ENCODE data around the gene CNGA3. TPM values are rescaled to one million over a fixed set of nuclear protein-coding genes. Genes with fewer than 3 reads are reported as not detected.

CNGA3 gene
- total RNA-seq, 3 donors from 2014 or later (not counting 1 experiment from before 2014, with no cell fraction given) = not detected

DNA sequence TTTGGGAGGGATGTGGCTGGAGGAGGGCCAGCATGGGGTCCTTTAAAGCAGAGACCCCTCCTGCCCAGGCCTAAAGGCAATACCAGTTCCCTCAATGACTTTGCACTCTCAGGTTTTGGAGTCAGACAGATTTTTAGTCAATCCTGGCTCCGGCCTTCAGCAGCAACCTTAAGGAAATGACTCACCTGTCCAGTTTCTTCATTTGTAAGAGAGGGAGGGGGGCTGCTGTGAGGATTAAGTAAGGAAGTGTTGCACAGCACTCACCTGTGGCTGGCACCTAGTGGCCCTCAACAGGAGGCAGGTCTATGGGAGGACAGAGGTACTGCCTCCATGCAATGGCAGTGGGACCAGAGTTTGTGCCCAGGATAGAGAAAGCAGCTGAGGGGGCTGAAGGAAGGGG, 13.7 kb downstream of the CNGA3 start:
- Histone ChIP-seq H3K4me3 (ENCODE audit: low read length) (no peak overlapping the region), H3K4me1 (ENCODE audit: control insufficient read depth, insufficient read depth, low read length) (no peaks in the 10 kb centered on the region), H3K36me3 (ENCODE audit: control insufficient read depth, insufficient read depth, low read length) (no peaks in the 10 kb centered on the region), H3K27me3 (ENCODE audit: control insufficient read depth, insufficient read depth, low read length) (no peaks in the 10 kb centered on the region), H3K9me3 (ENCODE audit: control insufficient read depth, insufficient read depth, low read length) (no peaks in the 10 kb centered on the region), H3K27ac (ENCODE audit: low read length) (no peak overlapping the region)
- H3K9me3 Mint-ChIP-seq = no peaks in the 10 kb centered on the region
- H3K27ac Mint-ChIP-seq = no peak overlapping the region
- TF ChIP-seq, protein P1, sequence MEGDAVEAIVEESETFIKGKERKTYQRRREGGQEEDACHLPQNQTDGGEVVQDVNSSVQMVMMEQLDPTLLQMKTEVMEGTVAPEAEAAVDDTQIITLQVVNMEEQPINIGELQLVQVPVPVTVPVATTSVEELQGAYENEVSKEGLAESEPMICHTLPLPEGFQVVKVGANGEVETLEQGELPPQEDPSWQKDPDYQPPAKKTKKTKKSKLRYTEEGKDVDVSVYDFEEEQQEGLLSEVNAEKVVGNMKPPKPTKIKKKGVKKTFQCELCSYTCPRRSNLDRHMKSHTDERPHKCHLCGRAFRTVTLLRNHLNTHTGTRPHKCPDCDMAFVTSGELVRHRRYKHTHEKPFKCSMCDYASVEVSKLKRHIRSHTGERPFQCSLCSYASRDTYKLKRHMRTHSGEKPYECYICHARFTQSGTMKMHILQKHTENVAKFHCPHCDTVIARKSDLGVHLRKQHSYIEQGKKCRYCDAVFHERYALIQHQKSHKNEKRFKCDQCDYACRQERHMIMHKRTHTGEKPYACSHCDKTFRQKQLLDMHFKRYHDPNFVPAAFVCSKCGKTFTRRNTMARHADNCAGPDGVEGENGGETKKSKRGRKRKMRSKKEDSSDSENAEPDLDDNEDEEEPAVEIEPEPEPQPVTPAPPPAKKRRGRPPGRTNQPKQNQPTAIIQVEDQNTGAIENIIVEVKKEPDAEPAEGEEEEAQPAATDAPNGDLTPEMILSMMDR (IDR thresholded peaks at IDR 0.05) = no peak
- H3K36me3 Mint-ChIP-seq = no peaks in the 10 kb centered on the region
- H3K4me1 Mint-ChIP-seq = no peaks in the 10 kb centered on the region
- WGBS (ENCODE audit: insufficient coverage) = 83% methylated on average over 1 of the region's 1 CpG
- peaks cover 5 to 16% of the 10 kb centered on the region in 2 donors for H3K27me3 Mint-ChIP-seq (ENCODE audit: low read depth in 2 of 2)
- DNase-seq = no peak
- H3K4me3 Mint-ChIP-seq = no peak overlapping the region
- ATAC-seq = no peak
- intact Hi-C loops (cut with micrococcal nuclease) = no loop called here

DNA sequence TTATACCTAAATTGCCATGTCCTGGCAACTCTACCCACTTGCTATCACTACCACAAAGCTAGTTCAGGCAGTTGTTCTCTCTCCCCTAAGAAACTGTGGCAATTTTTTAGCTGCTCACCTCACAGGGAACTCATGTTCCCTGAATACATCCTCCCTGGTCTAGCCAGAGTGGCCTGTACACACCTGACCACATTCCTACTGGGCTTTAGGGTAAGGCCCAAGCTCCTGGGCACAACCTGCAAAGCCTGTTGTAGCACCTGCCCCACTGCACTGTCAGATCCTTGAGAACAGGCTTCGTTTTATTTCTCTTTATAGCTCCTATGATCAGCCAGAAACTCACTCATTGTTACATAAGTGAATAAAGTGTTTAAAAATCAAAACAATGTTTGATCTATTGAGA, 21.5 kb downstream of the CNGA3 start:
- peaks cover 13% of the 10 kb centered on the region for H3K9me3 ChIP-seq (ENCODE audit: control insufficient read depth, insufficient read depth, low read length)
- H3K4me1 Mint-ChIP-seq = no peaks in the 10 kb centered on the region
- no peaks in the 10 kb centered on the region for H3K36me3 ChIP-seq (ENCODE audit: control insufficient read depth, insufficient read depth, low read length)
- no peaks in the 10 kb centered on the region for H3K9me3 Mint-ChIP-seq
- no CpG with 5 or more reads among the region's 1 CpG for WGBS (ENCODE audit: insufficient coverage)
- H3K27ac ChIP-seq (ENCODE audit: low read length) = no peak overlapping the region
- H3K4me3 Mint-ChIP-seq = no peak overlapping the region
- H3K27ac Mint-ChIP-seq = no peak overlapping the region
- H3K4me3 ChIP-seq (ENCODE audit: low read length) = no peak overlapping the region
- TF ChIP-seq, protein P1 (IDR thresholded peaks at IDR 0.05) = no peak
- no peaks in the 10 kb centered on the region for H3K36me3 Mint-ChIP-seq
- H3K4me1 ChIP-seq (ENCODE audit: control insufficient read depth, insufficient read depth, low read length) = no peaks in the 10 kb centered on the region
- H3K27me3 ChIP-seq (ENCODE audit: control insufficient read depth, insufficient read depth, low read length) = no peaks in the 10 kb centered on the region
- intact Hi-C loops (cut with micrococcal nuclease) = no loop called here
- H3K27me3 Mint-ChIP-seq (ENCODE audit: low read depth in 2 of 2) = peaks cover 19 to 24% of the 10 kb centered on the region in 2 donors
- no peak for DNase-seq
- no peak for ATAC-seq

DNA sequence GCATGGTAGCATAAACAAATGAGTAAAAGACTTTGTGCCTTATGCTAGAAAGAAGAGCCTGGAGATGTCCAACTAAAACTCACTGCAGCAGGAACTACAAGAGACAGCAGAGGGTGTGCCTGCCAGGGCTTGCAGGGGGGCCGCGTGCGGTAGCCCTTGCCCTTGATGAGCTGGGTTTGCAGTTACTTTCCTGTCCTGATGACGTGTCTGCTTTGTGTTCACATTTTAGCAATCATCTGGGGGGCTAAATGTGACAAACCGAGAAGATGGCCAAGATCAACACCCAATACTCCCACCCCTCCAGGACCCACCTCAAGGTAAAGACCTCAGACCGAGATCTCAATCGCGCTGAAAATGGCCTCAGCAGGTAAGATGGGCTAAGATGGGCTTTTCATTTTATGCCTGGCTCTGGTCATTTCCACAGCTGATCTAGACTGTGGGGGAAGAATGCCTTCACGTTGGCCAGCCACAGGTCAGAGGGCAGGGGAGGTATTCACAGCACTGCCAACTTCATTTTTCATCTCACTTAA, 23.5 kb downstream of the CNGA3 start:
- H3K4me1 ChIP-seq (ENCODE audit: control insufficient read depth, insufficient read depth, low read length) = no peaks in the 10 kb centered on the region
- TF ChIP-seq, protein P1 (IDR thresholded peaks at IDR 0.05) = no peak
- no peaks in the 10 kb centered on the region for H3K36me3 Mint-ChIP-seq
- no peak overlapping the region for H3K27ac Mint-ChIP-seq
- intact Hi-C loops (cut with micrococcal nuclease) = no loop called here
- H3K4me3 Mint-ChIP-seq = no peak overlapping the region
- H3K4me3 ChIP-seq (ENCODE audit: low read length) = no peak overlapping the region
- H3K27me3 ChIP-seq (ENCODE audit: control insufficient read depth, insufficient read depth, low read length) = no peaks in the 10 kb centered on the region
- peaks cover 13% of the 10 kb centered on the region for H3K9me3 ChIP-seq (ENCODE audit: control insufficient read depth, insufficient read depth, low read length)
- DNase-seq (no peak), ATAC-seq (no peak)
- H3K4me1 Mint-ChIP-seq = no peaks in the 10 kb centered on the region
- 92% methylated on average over 8 of the region's 9 CpGs for WGBS (ENCODE audit: insufficient coverage)
- no peaks in the 10 kb centered on the region for H3K9me3 Mint-ChIP-seq
- peaks cover 23 to 45% of the 10 kb centered on the region in 2 donors for H3K27me3 Mint-ChIP-seq (ENCODE audit: low read depth in 2 of 2)
- H3K36me3 ChIP-seq (ENCODE audit: control insufficient read depth, insufficient read depth, low read length) = no peaks in the 10 kb centered on the region
- no peak overlapping the region for H3K27ac ChIP-seq (ENCODE audit: low read length)

DNA sequence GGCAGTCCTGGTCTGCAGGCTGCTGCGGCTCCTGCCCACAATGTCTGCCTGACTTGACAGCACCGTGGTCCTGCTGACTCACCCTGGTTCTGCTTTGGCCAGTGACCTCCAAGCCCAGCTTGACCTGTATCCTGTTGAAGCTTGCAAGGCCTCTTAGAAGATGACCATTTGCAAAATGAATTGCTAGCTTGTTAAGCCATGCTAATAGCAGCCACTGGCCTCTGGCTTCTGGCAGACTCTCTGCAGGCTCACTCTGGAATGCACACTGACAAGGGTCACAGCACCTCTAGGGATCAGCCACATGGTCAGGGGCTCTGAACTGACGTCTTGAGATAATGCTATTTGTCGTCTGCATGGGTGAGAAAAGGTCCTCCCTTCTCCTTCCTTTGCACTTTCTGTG, 25.9 kb downstream of the CNGA3 start:
- Histone ChIP-seq H3K36me3 (ENCODE audit: control insufficient read depth, insufficient read depth, low read length) (no peaks in the 10 kb centered on the region), H3K9me3 (ENCODE audit: control insufficient read depth, insufficient read depth, low read length) (peaks cover 13% of the 10 kb centered on the region), H3K4me3 (ENCODE audit: low read length) (no peak overlapping the region), H3K27me3 (ENCODE audit: control insufficient read depth, insufficient read depth, low read length) (no peaks in the 10 kb centered on the region), H3K4me1 (ENCODE audit: control insufficient read depth, insufficient read depth, low read length) (no peaks in the 10 kb centered on the region), H3K27ac (ENCODE audit: low read length) (no peak overlapping the region)
- TF ChIP-seq, protein P1 (IDR thresholded peaks at IDR 0.05) = no peak
- no peak for DNase-seq
- H3K4me1 Mint-ChIP-seq = no peaks in the 10 kb centered on the region
- WGBS (ENCODE audit: insufficient coverage) = 73% methylated on average over 4 of the region's 4 CpGs
- H3K27me3 Mint-ChIP-seq (ENCODE audit: low read depth in 2 of 2) = peaks cover 26 to 57% of the 10 kb centered on the region in 2 donors
- no peak for ATAC-seq
- H3K4me3 Mint-ChIP-seq = no peak overlapping the region
- no peak overlapping the region for H3K27ac Mint-ChIP-seq
- no peaks in the 10 kb centered on the region for H3K36me3 Mint-ChIP-seq
- no peaks in the 10 kb centered on the region for H3K9me3 Mint-ChIP-seq
- intact Hi-C loops (cut with micrococcal nuclease) = no loop called here

Data from natural killer cell (primary cell).